OCI-LY3 (cell line): ENCODE data around the gene DNM3.

Experiments used
- H2AFZ ChIP-seq: fragments of 200-600, 300-600 bp; shearing (Covaris generic); 2 replicates; pipeline ENCODE4 v1.6.0; 2014; ENCODE audit warnings: antibody characterized with exemption, low read depth, low read length
- H3K27ac ChIP-seq: fragments of 200-600, 300-600 bp; sonication (generic); 2 replicates; pipeline ENCODE4 v1.5.1; 2014; ENCODE audit warnings: mild to moderate bottlenecking, low read length, moderate library complexity, mixed read lengths
- H3K27me3 ChIP-seq: fragments of 200-600, 300-600 bp; sonication (generic); 2 replicates; pipeline ENCODE4 v1.6.1; 2014; ENCODE audit warnings: low read depth, low read length, mixed read lengths
- H3K36me3 ChIP-seq: fragments of 200-600, 300-600 bp; sonication (generic); replicated peaks from 2 replicates; pipeline ENCODE3; 2014; ENCODE audit warnings: low read depth, low read length, mixed read lengths
- H3K4me1 ChIP-seq: fragments of 300-600, 200-600 bp; sonication (generic); 2 replicates; pipeline ENCODE4 v1.6.1; 2014; ENCODE audit warnings: low read length, mixed read lengths
- H3K4me2 ChIP-seq: fragments of 200-600, 300-600 bp; sonication (generic); 2 replicates; pipeline ENCODE4 v1.6.1; 2014; ENCODE audit warnings: low read length, mixed read lengths
- H3K4me3 ChIP-seq: fragments of 300-600, 200-600 bp; sonication (generic); 2 replicates; pipeline ENCODE4 v1.5.1; 2014; ENCODE audit warnings: antibody characterized with exemption, mild to moderate bottlenecking, low read length, moderate library complexity
- H3K79me2 ChIP-seq: fragments of 300-600, 200-600 bp; shearing (Covaris generic); 2 replicates; pipeline ENCODE4 v1.6.1; 2014; ENCODE audit warnings: mild to moderate bottlenecking, low read length, mixed read lengths
- H3K9ac ChIP-seq: fragments of 300-600, 200-600 bp; shearing (Covaris generic); 2 replicates; pipeline ENCODE4 v1.6.0; 2014; ENCODE audit warnings: mild to moderate bottlenecking, low read length, moderate library complexity
- H3K9me3 ChIP-seq: fragments of 200-600, 300-600 bp; shearing (Covaris generic); 2 replicates; pipeline ENCODE4 v1.6.1; 2014; ENCODE audit warnings: low read length, mixed read lengths; ENCODE audit not compliant: insufficient read depth
- H4K20me1 ChIP-seq: fragments of 200-600, 300-600 bp; sonication (generic); 2 replicates; pipeline ENCODE4 v1.6.1; 2016; ENCODE audit warnings: low read length, mixed read lengths; ENCODE audit not compliant: insufficient read depth
- EZH2phosphoT487 ChIP-seq: fragments of 200-600 bp; shearing (Covaris generic); IDR thresholded peaks from 2 replicates; pipeline ENCODE4 v1.6.1; 2018; ENCODE audit warnings: antibody characterized with exemption, mixed run types, low read depth
- TF ChIP-seq, protein P1 (sequence below): fragments of 200-600, 300-600 bp; sonication (generic); IDR thresholded peaks from 2 replicates; pipeline ENCODE4 v1.5.1; 2014; ENCODE audit warnings: antibody characterized with exemption, low read length, low read depth

Gene DNM3

DNA sequence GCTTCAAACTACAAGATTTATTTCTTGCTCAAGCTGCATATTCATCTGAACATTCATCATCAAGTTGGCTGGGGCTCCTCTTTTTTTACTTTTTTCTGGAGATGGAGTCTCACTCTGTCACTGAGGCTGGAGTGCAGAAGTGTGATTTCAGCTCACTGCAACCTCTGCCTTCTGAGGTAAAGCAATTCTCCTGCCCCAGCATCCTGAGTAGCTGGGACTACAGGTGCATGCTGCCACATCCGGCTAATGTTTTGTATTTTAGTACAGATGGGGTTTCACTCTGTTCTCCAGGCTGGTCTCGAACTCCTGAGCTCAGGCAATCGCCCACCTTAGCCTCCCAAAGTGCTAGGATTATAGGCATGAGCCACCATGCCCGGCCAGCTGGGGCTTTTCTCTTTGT lies 490.9 kb downstream of the DNM3 start:
- Histone ChIP-seq H3K4me1 (peaks cover 44% of the 10 kb centered on the region), H2AFZ (0 out of 2 replicates have a peak overlapping the region, but pooled peaks have one; percentile 12), H3K9ac (no peak overlapping the region), H3K27ac (no peak overlapping the region), H3K9me3 (no peaks in the 10 kb centered on the region), H3K4me2 (no peak overlapping the region), H4K20me1 (no peaks in the 10 kb centered on the region), H3K36me3 (no peaks in the 10 kb centered on the region), H3K4me3 (no peak overlapping the region), H3K79me2 (no peaks in the 10 kb centered on the region), H3K27me3 (no peaks in the 10 kb centered on the region)
- TF ChIP-seq EZH2phosphoT487, result no peak
- TF ChIP-seq, protein P1, sequence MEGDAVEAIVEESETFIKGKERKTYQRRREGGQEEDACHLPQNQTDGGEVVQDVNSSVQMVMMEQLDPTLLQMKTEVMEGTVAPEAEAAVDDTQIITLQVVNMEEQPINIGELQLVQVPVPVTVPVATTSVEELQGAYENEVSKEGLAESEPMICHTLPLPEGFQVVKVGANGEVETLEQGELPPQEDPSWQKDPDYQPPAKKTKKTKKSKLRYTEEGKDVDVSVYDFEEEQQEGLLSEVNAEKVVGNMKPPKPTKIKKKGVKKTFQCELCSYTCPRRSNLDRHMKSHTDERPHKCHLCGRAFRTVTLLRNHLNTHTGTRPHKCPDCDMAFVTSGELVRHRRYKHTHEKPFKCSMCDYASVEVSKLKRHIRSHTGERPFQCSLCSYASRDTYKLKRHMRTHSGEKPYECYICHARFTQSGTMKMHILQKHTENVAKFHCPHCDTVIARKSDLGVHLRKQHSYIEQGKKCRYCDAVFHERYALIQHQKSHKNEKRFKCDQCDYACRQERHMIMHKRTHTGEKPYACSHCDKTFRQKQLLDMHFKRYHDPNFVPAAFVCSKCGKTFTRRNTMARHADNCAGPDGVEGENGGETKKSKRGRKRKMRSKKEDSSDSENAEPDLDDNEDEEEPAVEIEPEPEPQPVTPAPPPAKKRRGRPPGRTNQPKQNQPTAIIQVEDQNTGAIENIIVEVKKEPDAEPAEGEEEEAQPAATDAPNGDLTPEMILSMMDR, result no peak

DNA sequence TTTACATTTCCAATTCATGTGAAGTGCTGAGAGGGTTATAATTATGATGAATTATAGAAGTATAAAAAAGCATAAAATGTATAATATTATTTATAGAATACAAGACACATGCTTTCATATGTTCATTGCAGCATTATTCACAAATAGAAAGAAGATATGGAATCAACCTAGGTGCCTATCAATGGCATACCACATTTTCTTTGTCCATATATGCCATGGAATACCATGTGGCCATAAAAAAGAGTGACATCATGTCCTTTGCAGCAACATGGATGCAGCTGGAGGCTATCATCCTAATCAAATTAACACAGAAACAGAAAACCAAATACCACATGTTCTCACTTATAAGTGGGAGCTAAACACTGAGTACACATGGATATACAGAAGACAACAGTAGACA lies 494.1 kb downstream of the DNM3 start:
- Histone ChIP-seq H2AFZ (no peak overlapping the region), H3K4me1 (peaks cover 60% of the 10 kb centered on the region), H3K4me3 (no peak overlapping the region), H3K27me3 (no peaks in the 10 kb centered on the region), H3K9me3 (no peaks in the 10 kb centered on the region), H3K36me3 (no peaks in the 10 kb centered on the region), H4K20me1 (no peaks in the 10 kb centered on the region), H3K9ac (no peak overlapping the region), H3K27ac (no peak overlapping the region), H3K79me2 (no peaks in the 10 kb centered on the region), H3K4me2 (no peak overlapping the region)
- TF ChIP-seq, protein P1, result no peak
- TF ChIP-seq EZH2phosphoT487, result no peak

DNA sequence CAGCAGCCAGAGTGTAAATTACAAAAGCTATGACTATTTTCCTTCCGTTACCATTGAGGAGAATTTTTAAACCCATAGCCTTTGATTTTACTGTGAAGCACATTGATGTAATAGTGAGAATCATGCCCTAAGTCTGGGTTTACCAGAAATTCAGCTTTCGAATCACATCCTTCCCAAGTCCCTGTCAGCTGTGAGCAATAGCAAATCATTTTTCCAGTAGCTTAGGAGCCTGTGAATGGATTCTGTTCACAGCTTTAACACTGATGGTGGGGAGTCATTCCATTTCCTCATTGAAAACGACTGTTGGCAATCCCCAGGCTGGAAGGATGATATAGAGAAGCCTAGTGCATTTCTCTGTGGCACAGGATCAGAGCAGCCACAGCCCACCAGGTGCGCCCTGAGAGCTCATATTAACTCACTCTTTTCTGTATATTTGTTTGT lies 497.0 kb downstream of the DNM3 start:
- H3K27me3 ChIP-seq, result no peaks in the 10 kb centered on the region
- H3K36me3 ChIP-seq, result no peaks in the 10 kb centered on the region
- peak overlapping the region; percentile 29 for H3K4me3 ChIP-seq
- peaks cover 66% of the 10 kb centered on the region for H3K4me1 ChIP-seq
- H3K9me3 ChIP-seq, result no peaks in the 10 kb centered on the region
- H3K27ac ChIP-seq, result peak overlapping the region; percentile 92
- no peaks in the 10 kb centered on the region for H4K20me1 ChIP-seq
- TF ChIP-seq, protein P1, result no peak
- TF ChIP-seq EZH2phosphoT487, result no peak
- peak overlapping the region; percentile 83 for H3K9ac ChIP-seq
- peak overlapping the region; percentile 75 for H3K4me2 ChIP-seq
- H2AFZ ChIP-seq, result peak overlapping the region; percentile 5; the same call in 1 of the 2 replicates
- H3K79me2 ChIP-seq, result no peaks in the 10 kb centered on the region

DNA sequence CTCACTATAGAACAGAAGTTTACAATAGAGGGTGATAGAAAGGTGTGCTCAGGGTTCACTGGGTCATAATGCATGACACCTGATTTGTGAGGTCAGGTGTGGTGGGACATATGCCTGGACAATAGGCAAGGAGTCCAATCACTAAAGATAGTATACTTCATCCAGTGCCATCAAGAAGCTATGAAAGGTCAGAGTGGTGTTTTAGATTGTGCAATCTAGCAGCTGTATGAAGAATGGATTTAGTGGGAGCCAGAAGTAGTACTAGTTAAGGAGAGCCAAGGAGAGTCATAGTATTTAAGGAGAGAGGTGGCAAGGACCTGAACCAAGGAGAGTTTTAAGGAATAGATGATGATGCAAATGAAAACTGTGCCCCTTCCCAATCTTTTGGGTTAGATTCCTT lies 498.5 kb downstream of the DNM3 start:
- Histone ChIP-seq H3K4me3 (peak overlapping the region; percentile 48), H3K27me3 (no peaks in the 10 kb centered on the region), H3K36me3 (no peaks in the 10 kb centered on the region), H3K4me2 (peak overlapping the region; percentile 75), H3K4me1 (peaks cover 81% of the 10 kb centered on the region), H3K27ac (peak overlapping the region; percentile 92), H4K20me1 (no peaks in the 10 kb centered on the region), H3K9ac (peak overlapping the region; percentile 83), H3K9me3 (no peaks in the 10 kb centered on the region), H3K79me2 (no peaks in the 10 kb centered on the region), H2AFZ (no peak overlapping the region)
- TF ChIP-seq, protein P1, result no peak
- TF ChIP-seq EZH2phosphoT487, result no peak
